ENCODE results near the gene SRSF3. TPM values are rescaled to one million over a fixed set of nuclear protein-coding genes. Genes with fewer than 3 reads are reported as not detected.
"Not testable (repeated sequence)": the region's sequence is repeated elsewhere in the genome, so short reads cannot be mapped to it uniquely, and the experiment has no call there.

SRSF3 gene
- total and polyA plus RNA-seq, 8 donors = 60.5 to 122 (median 105) TPM

- no peak overlapping the region for H3K27ac ChIP-seq
- no peaks in the 10 kb centered on the region for H3K36me3 ChIP-seq
- intact Hi-C loops (cut with DNase I) = no loop called here
- no peak for TF ChIP-seq CTCF (IDR thresholded peaks at IDR 0.05)
- no peak for DNase-seq
- FAIRE-seq = no peak
- 93 to 95% methylated on average over 11 of the region's 11 CpGs for WGBS, 2 donors
- H3K9me3 ChIP-seq = no peaks in the 10 kb centered on the region
- H3K4me1 ChIP-seq = no peaks in the 10 kb centered on the region
- ATAC-seq = no peak
- no peak overlapping the region for H3K4me3 ChIP-seq
- H3K27me3 ChIP-seq = no peaks in the 10 kb centered on the region
These were observed 57.7 kb downstream of the SRSF3 start for GRCh38 chr6:36651659-36652379.

- H3K36me3 ChIP-seq; H3K9me3 ChIP-seq; H3K4me1 ChIP-seq; intact Hi-C loops (cut with DNase I); H3K4me3 ChIP-seq; DNase-seq; ATAC-seq; FAIRE-seq; H3K27me3 ChIP-seq; H3K27ac ChIP-seq: not testable (repeated sequence)
- 83 to 84% methylated on average over 5 of the region's 5 CpGs for WGBS, 2 donors
These were observed 60.3 kb downstream of the SRSF3 start for GRCh38 chr6:36654469-36654868.

Small RNA genes within 50 kb of the gene (microRNA-seq; reads per million reads assigned to microRNA genes)
- gene MIR3925 = 0 reads per million in 2 donors

Other genes with a start within 250 kb of the SRSF3 start
- 1 to 10 TPM in 2 of 6 donors, under 1 TPM in 4; 0.16 to 4.6 (median 0.47) TPM for gene ETV7, start 206.7 kb upstream of the SRSF3 start, total RNA-seq
- gene ETV7, start 206.7 kb upstream of the SRSF3 start, polyA plus RNA-seq = 1 to 10 TPM; 1.7 to 2.2 TPM
- gene PXT1, start 151.5 kb upstream of the SRSF3 start, total RNA-seq = not detected
- gene PXT1, start 151.5 kb upstream of the SRSF3 start, polyA plus RNA-seq = not detected
- gene KCTD20, start 151.4 kb upstream of the SRSF3 start, total RNA-seq = 10 to 100 TPM in 3 of 6 donors, 1 to 10 TPM in 3; 8.8 to 21.7 (median 11.0) TPM
- 10 to 100 TPM in 1 of 2 donors, 1 to 10 TPM in 1; 9.8 to 10.3 TPM for gene KCTD20, start 151.4 kb upstream of the SRSF3 start, polyA plus RNA-seq
- 10 to 100 TPM in 2 of 6 donors, 1 to 10 TPM in 4; 4.7 to 18.4 (median 6.9) TPM for gene STK38, start 46.9 kb upstream of the SRSF3 start, total RNA-seq
- 10 to 100 TPM; 10.1 to 16.7 TPM for gene STK38, start 46.9 kb upstream of the SRSF3 start, polyA plus RNA-seq
- 100 to 1,000 TPM in 2 of 6 donors, 10 to 100 TPM in 4; 32.5 to 178 (median 53.2) TPM for gene CDKN1A, start 84.4 kb downstream of the SRSF3 start, total RNA-seq
- gene CDKN1A, start 84.4 kb downstream of the SRSF3 start, polyA plus RNA-seq = 10 to 100 TPM; 22.3 to 42.2 TPM
- gene RAB44, start 103.5 kb downstream of the SRSF3 start, total RNA-seq = under 1 TPM in 5 of 6 donors, not detected in 1; 0.04 to 0.09 (median 0.09) TPM
- gene RAB44, start 103.5 kb downstream of the SRSF3 start, polyA plus RNA-seq = under 1 TPM; 0.04 to 0.14 TPM
- 1 to 10 TPM in 1 of 6 donors, under 1 TPM in 5; 0.19 to 1.5 (median 0.34) TPM for gene CPNE5, start 245.1 kb downstream of the SRSF3 start, total RNA-seq
- gene CPNE5, start 245.1 kb downstream of the SRSF3 start, polyA plus RNA-seq = 1 to 10 TPM in 1 of 2 donors, under 1 TPM in 1; 0.80 to 1.2 TPM